CD4-positive, alpha-beta T cell treated with Interleukin-17A for 4 hours (primary cell): ENCODE results near the gene POLA2.

ENCODE experiments used
- DNase-seq: peaks from one replicate; pipeline ENCODE4 v3.0.0-alpha.2; 2020; ENCODE audit warnings: mixed read lengths

The POLA2 gene

DNA sequence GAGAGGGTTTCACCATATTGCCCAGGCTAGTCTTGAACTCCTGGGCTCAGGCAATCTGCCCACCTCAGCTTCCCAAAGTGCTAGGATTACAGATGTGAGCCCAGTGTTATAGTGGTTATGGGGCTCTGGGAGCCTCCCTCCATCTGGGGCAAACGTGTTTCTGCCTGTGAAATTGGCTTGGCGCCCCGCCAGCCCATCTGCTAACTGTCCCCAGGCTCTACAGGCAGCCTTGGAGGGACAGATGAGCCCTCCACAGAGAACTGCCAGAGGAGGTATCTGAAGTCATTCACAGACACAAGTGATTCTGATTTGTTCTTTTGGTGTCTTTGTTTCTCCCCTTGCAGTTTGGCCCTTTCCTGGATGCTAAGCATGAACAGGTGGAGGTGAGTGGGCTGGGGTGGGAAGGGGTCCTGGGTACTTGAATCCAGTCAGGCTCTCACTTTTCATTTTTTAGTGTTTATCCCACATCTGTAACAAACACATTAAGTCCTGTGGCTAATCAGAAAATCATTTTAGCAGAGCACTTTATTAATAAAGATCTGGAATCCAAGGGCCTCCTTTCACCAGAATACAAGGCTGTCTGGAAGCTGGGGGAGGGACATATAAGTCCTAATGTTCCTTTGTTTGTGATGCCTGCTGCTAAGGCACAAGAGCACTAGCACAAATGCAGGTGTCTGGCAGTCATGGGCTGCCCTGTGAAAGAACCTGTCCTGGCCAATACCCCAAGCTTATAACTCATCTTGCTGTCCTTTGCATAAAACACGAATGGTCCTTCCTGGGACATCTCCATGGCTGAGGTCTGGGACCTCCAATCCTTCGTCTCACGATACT, 27.2 kb downstream of the POLA2 start:
- DNase-seq, result no peak

DNA sequence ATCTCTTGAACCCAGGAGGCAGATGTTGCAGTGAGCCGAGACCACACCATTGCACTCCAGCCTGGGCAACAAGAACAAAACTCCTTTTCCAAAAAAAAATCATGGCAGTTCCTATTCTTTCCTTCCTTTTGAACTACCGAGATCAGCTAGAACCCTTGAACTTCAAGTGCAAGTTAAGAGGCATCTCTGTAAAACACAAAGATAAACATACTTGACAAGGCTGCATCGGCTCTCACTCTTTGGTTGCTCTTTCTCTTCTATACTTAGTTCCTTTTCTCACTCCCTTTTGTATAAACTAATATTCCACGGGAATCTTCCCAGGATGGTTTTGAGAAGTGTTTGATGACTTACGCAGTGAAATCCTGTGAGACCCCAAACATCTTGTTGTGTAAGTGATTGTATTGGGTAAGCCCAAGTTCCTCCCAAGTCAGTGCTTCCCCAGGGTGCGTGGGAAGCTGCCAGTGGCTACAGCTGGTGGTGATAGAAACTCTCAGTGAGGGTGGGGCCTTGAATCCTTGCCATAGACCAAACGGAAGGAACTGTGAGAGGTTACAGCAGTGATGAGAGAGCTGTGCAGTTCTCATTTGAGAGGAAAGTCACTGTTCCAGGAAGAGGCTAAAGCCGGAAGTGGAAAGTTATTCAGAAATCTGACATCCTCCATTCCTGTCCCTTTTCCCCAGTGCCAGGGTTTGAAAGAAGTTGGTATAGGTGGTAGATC, 28.8 kb downstream of the POLA2 start:
- DNase-seq, result no peak

DNA sequence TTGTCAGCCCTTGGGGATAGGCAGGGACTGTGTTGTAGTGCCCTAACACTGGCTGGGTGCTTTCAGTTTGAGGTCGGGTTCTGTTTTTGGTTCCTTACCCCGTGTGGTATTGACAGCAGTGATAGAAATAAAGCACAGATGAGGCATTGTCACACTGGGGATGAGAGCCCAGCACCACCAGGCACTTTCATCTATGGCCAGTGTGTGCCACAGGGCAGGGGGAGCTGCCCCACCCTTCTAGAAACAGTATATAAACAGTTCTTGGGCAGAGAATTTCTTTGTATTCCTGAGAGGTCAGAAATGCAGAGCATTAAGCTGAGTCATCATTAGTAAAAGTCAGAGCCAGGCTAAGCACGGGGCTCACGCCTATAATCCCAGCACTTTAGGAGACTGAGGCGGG, 29.9 kb downstream of the POLA2 start:
- no peak for DNase-seq

DNA sequence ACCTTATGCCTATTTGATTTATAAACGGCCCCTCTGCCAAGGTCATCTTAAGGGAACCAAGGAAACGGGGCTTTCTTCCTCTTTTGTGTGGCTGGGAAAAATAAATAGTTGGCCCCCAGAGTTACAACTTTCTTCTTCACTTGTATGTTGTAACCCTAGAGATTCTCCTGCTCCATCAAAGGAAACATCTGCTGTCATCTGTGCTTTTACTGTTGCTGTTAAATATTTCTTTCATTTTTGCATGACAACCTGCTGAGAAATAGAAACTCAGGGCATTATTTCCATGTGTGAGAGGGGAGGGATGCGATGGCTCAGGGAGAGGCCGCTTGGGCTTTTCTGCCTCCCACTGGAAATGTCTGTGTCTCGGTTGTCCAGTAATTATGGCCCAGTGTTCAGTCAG, 31.1 kb downstream of the POLA2 start:
- no peak for DNase-seq

DNA sequence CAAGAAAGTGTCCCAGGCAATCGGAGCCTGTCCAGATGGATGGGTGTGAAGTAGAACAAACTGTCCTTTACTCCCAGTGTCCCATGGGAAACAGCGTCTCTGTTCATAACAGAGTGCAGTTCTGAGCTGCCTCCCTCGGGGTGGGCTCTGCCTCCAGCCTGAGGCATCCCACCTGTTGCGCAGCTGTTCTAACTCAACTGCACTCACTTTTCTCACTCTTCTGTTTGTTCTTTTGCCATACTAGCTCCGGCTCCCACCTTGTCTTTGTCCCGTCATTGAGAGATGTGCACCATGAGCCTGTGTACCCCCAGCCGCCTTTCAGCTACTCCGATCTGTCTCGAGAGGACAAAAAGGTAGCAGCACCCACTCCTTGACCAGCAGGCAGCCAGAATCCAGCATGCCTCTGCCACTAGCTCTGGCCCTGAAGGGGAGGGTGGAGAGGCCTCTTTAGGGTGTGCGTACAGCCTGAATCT, 32.2 kb downstream of the POLA2 start:
- no peak for DNase-seq

DNA sequence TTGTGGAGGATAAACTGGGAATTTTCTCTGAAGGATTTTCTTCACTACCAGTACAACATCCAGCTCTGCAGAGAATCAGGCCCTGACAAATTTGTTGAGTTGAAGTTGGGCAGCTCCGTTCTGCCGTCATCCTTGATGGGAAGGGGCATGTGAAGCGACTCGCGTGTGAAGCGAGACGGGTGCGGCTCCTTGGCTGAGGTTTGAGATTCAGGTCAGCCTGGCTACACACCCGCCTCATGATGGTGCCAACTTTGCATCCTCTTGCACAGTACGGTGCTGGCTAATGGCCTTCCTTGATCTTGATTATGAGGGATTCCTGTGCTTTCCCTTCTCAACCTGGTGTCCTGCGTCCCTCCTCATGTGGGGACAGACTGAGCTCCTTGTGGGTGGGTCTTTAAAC, 33.2 kb downstream of the POLA2 start:
- DNase-seq, result no peak

DNA sequence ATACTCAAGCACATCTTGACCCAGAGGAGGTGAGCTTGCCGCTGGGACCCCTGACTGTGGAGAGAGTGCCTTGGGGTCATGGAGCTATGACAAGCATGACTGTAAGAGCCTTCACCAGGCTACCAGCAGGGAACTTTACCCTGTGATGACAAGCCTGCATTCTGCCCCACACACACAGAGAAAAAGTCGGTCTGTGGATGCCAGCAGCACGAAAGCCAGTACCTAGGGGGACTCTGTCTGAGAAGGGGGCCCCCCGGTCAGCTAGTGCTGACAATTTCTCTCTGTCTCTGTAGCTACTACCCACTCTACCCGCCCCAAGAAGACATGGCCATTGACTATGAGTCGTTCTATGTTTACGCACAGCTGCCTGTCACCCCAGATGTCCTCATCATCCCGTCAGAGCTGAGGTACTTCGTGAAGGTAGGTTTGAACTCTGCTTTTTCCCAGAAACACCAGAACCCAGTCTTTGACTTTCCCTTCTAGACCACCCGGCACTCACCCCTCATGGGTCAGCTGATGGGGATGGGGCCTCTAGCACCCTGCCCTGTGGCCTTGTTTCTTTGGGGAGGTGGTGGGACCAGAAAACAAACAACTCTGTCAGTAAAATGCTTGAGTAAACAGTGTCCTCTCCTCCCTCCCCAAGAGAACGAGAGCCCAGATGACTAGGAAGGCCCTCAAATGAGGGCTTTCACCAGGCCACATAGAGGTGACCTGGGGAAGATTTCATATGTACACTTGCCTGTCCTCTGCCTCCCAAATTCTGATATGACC, 34.0 kb downstream of the POLA2 start:
- DNase-seq, result no peak

DNA sequence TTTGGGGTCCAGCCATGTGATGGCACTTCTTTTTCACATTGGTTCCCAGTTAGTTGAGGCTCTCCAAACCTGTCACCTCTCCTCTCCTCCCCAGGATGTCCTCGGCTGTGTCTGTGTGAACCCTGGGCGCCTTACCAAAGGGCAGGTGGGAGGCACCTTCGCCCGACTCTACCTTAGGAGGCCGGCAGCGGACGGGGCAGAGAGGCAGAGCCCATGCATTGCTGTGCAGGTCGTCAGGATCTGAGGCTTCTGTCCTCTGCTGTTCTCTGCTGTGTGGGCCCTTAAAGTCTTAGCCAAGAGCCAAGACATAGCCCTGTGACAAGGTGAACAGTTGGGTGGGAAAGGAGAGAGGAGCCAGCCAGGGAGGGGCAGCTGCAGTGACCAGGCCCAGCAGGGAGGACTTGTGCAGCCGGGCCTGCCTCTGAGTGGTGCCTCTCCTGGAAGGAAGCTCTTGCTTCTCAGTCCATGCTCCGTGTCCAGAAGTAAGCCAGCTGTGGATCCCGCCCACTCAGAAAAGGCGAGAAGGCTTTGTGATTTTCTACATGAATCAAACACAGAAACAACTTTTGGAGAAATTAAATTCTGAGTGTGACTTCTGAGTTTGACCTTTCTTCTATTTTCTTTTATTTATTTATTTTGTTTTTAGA, 35.4 kb downstream of the POLA2 start:
- DNase-seq, result no peak

DNA sequence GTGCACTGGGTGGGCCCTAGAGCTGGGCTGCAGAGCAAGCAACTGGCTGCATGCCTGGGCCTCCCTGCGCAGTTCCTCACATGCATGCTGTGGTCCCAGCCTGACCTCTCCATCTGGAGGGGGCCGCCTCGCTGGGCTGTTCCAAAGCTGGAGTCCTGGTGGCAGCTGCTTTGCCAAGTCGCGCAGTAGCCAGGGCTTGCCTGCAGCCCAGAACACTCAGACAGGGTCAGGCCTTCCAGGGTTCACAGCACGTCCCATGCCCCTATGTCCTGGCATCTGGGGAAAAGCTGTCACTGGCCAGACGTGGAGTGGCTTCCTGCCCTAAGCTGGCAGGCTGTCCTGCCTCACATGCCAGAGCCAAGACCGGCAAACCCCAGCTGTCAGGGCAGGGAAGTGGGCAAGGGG, 36.4 kb downstream of the POLA2 start:
- no peak for DNase-seq

DNA sequence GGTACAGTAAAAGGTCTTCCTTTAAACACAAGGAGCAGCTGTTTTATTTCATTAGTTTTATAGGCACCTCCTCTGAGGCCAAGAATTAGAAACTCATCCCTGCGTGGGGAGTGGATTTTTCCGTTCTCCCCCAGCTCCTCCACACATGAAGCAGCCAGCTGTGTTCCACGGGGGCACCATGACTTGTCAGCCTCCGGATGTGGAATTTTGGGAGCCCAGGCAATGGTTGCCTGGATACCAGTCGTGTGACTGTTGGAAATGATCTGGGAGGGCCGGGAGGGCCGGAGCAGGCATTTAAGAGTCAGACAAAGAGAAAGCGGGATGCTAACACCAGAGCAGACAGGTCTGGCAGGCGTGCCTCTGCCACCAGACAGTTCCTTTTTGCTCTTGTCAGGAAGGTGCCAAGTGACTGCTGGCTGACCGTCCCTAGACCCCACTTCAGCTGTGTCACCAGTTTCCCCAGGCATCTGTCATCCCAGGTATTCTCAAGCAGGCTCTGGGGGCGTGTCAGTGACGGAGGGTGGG, 37.0 kb downstream of the POLA2 start:
- DNase-seq, result no peak

DNA sequence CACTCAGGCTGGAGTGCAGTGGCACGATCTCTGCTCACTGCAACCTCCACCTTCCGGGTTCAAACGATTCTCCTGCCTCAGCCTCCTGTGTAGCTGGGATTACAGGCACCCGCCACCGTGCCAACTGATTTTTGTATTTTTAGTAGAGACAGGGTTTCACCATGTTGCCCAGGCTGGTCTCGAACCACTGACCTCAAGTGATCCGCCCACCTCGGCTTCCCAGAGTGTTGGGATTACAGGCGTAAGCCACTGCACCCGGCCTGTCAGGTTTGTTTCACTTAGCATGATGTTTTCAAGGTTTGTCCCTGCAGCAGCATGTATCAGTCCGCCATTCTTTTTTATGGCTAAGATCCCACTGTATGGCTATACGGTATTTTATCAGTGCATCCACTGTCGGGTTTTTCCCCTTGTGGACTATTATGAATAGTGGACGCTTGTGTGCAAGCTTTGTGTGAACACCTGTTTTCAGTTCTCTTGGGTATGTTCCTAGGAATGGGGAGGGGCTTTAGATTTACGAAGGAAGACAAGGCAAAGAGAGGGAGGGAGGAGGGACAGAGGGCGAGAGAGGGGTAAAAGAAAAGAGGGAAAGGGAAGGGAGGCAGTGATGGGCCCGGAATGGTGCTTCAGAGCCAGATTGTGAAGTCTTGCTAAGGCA, 39.0 kb downstream of the POLA2 start:
- no peak for DNase-seq

DNA sequence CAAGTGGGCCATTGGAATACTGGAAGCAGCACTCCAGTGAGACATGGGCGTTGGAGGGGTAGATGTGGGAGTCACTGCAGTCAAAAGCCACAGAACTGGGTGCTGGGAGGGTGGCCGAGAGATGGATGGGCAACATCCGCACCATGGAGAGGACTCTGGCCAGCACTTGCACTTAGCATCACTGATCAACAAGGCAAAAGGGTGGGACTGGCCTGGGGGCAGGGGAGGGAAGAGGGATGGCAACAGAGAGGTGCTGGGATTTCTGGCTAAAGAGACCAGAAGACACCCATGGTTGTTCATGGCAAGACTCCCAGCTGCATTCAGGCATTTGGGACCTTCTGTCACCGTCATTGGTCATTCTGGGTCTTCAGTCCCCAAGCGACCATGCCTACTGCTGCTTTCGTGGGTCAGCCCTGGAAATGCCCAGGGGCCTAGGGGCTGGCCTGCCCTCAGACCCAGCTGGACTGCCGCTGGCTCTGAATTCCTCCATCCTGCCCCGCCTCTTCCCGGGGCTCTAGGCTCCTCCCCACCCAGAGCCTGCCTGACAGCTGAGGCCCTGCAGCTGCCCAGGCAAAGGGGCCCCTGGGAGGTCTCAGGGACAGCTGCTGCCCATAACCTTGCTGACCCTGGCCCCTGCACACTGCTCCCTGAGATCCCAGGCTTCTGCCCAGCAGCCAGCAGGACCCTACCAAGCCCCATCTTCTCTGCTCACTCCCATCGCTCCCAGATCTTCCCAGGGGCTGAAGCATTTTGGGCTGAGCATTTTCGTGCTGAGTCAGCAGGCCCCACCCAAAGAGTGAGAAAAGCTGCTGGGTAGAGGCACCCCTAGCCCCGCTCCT, 39.9 kb downstream of the POLA2 start:
- DNase-seq, result no peak

DNA sequence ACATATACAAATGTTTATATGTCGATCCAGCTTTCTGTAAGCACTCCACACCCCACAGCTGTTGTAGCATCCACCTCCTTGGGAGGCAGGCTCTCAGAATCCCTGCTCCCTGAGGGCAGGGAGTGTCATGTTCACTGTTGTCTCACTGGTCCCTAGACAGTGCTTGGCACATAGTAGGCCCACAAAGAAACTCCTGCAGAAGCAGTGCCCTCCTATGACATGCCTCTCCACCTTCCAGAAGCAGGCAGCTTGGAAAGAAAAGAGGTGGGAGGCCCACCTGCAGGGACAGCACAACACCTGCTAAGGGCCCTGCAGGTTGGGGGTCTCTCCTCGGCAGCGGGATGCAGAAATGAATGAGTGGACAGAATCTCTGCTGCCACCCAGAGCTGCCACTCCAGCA, 41.8 kb downstream of the POLA2 start:
- DNase-seq, result no peak

DNA sequence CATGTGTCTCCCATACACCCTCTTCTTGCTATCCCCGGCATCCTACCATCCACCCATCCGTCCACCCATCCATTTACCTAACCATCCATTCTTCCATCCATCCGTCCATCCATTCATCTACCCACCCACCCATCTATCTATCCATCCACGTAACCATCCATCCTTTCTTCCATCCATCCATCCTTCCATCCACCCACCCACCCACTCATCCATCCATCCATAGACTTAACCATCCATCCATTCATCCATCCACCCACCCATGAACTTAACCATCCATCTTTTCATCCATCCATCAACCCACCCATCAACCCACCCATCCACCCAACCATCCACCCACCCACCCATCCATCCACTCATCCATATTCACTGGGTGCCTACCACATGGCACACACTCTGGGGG, 42.3 kb downstream of the POLA2 start:
- no peak for DNase-seq

DNA sequence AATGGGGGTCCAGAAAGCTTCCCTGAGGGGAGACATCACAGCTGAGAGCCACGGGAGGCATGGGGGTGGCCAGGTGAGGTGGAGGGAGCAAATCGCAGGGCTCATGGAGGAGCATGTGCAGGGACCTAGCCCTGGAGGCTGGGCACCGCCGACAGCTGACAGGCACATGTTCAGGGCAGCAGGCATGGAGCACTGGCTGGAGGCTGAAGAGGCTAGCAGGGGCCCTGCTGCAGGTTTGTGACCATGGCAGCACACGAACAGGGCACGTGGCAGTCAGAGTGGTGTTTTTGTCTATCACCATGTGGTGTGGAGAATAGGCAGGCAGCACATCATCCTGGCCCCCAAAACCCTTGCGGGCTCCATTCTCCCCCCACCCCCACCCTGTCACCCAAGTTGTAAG, 42.9 kb downstream of the POLA2 start:
- DNase-seq, result no peak

DNA sequence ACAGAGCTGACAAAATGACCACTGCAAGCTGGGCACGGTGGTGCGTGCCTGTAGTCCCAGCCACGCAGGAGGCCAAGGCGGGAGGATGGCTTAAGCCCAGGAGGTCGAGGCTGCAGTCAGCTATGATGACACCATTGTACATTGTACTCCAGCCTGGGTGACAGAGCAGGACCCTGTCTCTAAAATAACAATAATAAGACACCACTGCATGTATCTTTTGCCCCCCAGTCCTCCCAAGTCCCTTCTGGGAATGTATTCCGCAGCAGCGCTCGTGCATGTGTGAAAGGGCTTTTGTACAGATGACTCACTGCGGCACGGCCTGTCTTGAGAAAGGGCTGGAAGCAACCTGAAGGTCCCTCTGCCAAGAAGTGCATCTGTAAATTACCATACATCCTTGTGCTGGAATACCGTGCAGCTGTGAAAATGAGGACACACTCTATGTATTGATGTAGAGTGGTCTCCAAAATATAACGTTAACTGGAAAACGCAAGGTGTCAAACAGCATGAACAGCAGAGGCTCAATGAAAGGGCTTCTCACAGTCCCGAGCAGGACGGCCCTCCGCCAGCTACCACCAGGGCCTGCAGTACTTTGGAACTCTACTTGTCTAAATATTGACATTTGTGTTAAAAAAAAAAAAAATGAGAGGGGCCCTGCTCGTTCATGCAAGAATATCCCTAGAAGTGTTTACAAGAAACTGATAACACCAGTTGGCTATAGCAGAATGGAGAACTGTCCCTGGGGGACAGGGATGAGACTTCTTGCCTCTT, 43.9 kb downstream of the POLA2 start:
- no peak for DNase-seq

DNA sequence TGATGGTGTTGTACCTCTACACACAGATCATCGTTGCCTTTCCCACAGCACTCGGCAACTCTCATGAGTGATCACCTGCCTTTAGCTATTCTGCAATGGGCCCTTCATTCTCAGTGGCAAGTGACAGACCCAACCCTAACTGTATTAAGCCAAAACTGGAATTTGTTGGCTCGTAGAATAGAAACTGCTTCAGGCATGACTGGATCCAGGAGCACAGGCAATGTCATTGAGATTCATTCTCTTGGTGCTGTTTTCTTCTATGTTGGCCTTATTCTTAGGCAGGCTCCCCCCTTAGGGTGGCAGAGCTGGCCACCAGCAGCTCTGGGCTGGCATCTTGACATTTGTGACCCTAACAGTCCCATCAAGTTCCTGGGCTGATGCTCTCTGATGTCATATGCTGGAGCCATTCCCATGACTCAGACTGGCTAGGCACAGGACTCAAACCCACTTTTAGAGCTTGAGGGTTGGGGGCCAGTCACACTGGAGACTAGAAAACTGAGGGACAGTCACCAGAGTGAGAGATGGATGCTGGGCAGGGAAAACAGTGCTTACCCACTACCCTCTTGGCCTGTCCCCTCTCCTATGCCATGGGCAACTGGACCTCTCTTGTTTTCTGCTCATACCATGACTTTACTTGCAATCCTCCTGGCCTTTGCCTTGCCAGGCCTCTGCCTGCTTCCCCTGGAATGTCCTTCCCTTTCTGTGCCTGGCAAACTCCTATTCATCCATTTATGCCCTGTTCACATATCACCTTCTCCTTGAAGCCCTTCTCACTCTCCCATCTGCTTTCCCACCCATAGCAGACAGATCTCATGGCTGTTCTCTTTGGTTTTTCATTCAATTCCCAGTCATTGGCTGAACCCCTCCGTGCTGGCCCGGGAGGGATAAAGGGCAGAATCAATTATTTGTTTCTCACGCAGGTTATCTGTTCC, 45.8 kb downstream of the POLA2 start:
- no peak for DNase-seq

DNA sequence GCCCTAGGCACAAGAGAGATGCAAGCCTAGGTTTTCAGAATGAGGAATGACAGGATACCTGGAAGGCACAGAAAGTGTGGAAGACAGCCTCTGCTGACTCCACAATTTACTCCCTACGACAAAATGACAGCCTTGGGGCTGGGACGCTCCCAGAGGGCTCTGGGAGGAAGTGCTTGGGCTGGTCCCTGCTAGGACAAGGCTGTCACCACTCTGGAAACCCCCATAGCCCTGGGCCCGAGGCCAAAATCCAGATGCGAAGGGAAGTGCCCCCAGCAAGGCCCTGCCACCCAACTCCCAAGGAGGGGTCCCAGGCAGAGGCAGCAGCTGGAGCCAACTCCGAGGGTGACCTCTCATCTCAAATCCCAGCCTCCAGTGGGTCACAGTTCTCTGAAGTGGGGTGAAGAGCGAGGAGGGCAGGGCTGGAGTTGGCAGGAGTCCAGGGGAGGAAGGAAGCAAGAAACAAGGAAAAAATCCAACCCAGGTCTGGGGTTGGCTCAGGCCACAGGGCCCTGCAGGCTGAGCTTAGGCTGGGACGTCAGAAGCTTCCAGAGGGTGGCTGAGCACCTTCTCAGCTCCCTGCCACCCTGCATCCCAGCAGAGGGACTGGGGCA, 46.6 kb downstream of the POLA2 start:
- DNase-seq, result no peak

DNA sequence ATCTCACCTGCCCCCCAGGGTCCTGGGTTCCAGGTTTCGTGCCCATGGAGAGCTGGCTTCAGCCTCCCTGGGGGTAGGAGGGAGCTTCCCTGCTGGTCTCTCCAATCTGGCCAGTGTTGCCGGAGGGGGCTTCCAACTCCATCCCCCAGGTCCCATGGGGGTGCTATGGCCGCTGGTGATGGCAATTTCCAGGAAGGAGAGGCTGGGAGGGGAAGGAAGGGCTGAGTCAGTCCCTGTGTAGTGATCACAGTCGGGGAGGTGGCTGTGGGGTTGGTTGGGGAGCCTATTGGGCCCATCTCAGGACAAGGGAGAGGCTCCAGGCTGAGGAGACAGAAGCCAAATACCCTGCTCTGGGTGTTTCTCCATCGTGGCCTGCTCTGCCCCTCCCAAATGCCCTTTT, 47.2 kb downstream of the POLA2 start:
- no peak for DNase-seq
